ENCODE data around the gene KRT84. TPM values are rescaled to one million over a fixed set of nuclear protein-coding genes. Genes with fewer than 3 reads are reported as not detected.

KRT84 gene
- total RNA-seq, 1 donor: not detected

GRCh38 chr12:52333321-52333720 is 52.1 kb downstream of the KRT84 start:
- no peak for TF ChIP-seq CTCF (IDR thresholded peaks at IDR 0.05; ENCODE audit: insufficient read depth, low read length)
- H3K4me3 ChIP-seq (ENCODE audit: low read depth, low read length): no peak overlapping the region
- no peak for DNase-seq (ENCODE audit: low read depth)

GRCh38 chr12:52332381-52332780 is 53.1 kb downstream of the KRT84 start:
- no peak for DNase-seq (ENCODE audit: low read depth)
- TF ChIP-seq CTCF (IDR thresholded peaks at IDR 0.05; ENCODE audit: insufficient read depth, low read length): no peak

GRCh38 chr12:52331833-52332232 is 53.6 kb downstream of the KRT84 start:
- TF ChIP-seq CTCF (IDR thresholded peaks at IDR 0.05; ENCODE audit: insufficient read depth, low read length): no peak
- no peak overlapping the region for H3K4me3 ChIP-seq (ENCODE audit: low read depth, low read length)
- no peak for DNase-seq (ENCODE audit: low read depth)

More at GRCh38 chr12:52332381-52332780, 53.1 kb downstream of the KRT84 start:
- H3K4me3 ChIP-seq (ENCODE audit: low read depth, low read length): no peak overlapping the region

GRCh38 chr12:52331039-52331438 is 54.4 kb downstream of the KRT84 start:
- DNase-seq (ENCODE audit: low read depth): no peak
- no peak for TF ChIP-seq CTCF (IDR thresholded peaks at IDR 0.05; ENCODE audit: insufficient read depth, low read length)
- no peak overlapping the region for H3K4me3 ChIP-seq (ENCODE audit: low read depth, low read length)

GRCh38 chr12:52327830-52328500 is 57.5 kb downstream of the KRT84 start:
- DNase-seq (ENCODE audit: low read depth): no peak
- no peak overlapping the region for H3K4me3 ChIP-seq (ENCODE audit: low read depth, low read length)
- no peak for TF ChIP-seq CTCF (IDR thresholded peaks at IDR 0.05; ENCODE audit: insufficient read depth, low read length)

Other genes starting within 250 kb of the KRT84 start
- gene KRT80, start 193.6 kb downstream of the KRT84 start, total RNA-seq (ENCODE audit: low replicate concordance): 0.25 and 0.36 TPM in 2 replicates
- gene KRT7, start 152.4 kb downstream of the KRT84 start, total RNA-seq (ENCODE audit: low replicate concordance): 1.4 and 20.0 TPM in 2 replicates
- not detected in 2 replicates for gene KRT86, start 111.0 kb downstream of the KRT84 start, total RNA-seq (ENCODE audit: low replicate concordance)
- not detected in 2 replicates for gene KRT81, start 94.1 kb downstream of the KRT84 start, total RNA-seq (ENCODE audit: low replicate concordance)
- not detected in 2 replicates for gene KRT83, start 64.3 kb downstream of the KRT84 start, total RNA-seq (ENCODE audit: low replicate concordance)
- gene KRT85, start 18.2 kb downstream of the KRT84 start, total RNA-seq (ENCODE audit: low replicate concordance): not detected in 2 replicates
- not detected in 2 replicates for gene KRT82, start 20.7 kb upstream of the KRT84 start, total RNA-seq (ENCODE audit: low replicate concordance)
- gene KRT75, start 48.7 kb upstream of the KRT84 start, total RNA-seq (ENCODE audit: low replicate concordance): not detected in 2 replicates
- gene KRT6B, start 66.5 kb upstream of the KRT84 start, total RNA-seq (ENCODE audit: low replicate concordance): not detected in 2 replicates
- not detected in 2 replicates for gene KRT6C, start 88.2 kb upstream of the KRT84 start, total RNA-seq (ENCODE audit: low replicate concordance)
- not detected in 2 replicates for gene KRT6A, start 107.6 kb upstream of the KRT84 start, total RNA-seq (ENCODE audit: low replicate concordance)
- not detected in 2 replicates for gene KRT5, start 134.7 kb upstream of the KRT84 start, total RNA-seq (ENCODE audit: low replicate concordance)
- not detected in 2 replicates for gene KRT71, start 167.5 kb upstream of the KRT84 start, total RNA-seq (ENCODE audit: low replicate concordance)
- not detected in 2 replicates for gene KRT74, start 188.2 kb upstream of the KRT84 start, total RNA-seq (ENCODE audit: low replicate concordance)
- gene KRT72, start 215.8 kb upstream of the KRT84 start, total RNA-seq (ENCODE audit: low replicate concordance): not detected in 2 replicates
- not detected in 2 replicates for gene KRT73, start 232.9 kb upstream of the KRT84 start, total RNA-seq (ENCODE audit: low replicate concordance)

Measured in fibroblast of the aortic adventitia (primary cell).